CD4-positive, alpha-beta T cell treated with Interleukin-6 for 4 hours (primary cell): ENCODE results near the gene PTOV1.

Source experiments
- DNase-seq: peaks from one replicate; pipeline ENCODE4 v3.0.0-alpha.2; 2020; ENCODE audit warnings: mixed read lengths

Gene PTOV1

GRCh38 chr19:49861107-49861506, 10.1 kb downstream of the PTOV1 start:
- no peak for DNase-seq

GRCh38 chr19:49861541-49862378, 10.8 kb downstream of the PTOV1 start:
- DNase-seq = no peak

- DNase-seq = no peak
These were observed 11.7 kb downstream of the PTOV1 start for GRCh38 chr19:49862391-49863253.

DNA sequence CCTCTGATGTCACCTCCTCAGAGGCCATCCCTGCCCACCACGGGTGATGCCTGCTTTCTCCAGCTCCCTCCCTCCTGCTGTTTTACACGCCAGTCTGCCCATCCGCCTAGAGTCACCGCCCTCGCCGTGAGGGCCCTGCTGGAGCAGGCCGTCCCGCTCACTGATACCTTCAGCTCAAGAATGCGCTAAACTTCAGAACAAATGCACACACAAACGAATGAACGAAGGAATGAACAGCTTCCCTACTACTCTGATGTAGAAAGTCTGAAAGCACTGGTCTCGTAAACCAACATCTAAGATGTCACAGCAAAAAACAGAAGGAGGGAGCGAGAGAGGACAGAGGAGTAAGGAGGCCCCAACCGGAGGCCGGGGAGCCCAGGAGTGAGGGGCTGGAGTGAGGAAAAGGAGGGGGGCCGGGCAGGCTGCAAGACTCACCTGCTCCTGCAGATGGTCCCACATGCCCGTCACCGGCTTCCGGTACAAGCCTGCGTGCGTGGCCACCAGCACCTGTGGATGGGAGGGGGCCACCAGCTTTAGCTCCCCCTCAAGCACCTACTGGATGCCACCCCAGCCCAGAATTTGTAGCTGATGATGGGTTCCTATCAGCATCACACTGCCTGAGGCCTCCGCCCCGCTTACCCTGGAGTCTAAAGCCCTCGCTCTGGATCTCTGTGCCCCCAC, 12.4 kb downstream of the PTOV1 start:
- DNase-seq = no peak

- DNase-seq = no peak
These were observed 13.0 kb downstream of the PTOV1 start for GRCh38 chr19:49863935-49864320.

- no peak for DNase-seq
These were observed 13.9 kb downstream of the PTOV1 start for GRCh38 chr19:49864890-49865289.

DNA sequence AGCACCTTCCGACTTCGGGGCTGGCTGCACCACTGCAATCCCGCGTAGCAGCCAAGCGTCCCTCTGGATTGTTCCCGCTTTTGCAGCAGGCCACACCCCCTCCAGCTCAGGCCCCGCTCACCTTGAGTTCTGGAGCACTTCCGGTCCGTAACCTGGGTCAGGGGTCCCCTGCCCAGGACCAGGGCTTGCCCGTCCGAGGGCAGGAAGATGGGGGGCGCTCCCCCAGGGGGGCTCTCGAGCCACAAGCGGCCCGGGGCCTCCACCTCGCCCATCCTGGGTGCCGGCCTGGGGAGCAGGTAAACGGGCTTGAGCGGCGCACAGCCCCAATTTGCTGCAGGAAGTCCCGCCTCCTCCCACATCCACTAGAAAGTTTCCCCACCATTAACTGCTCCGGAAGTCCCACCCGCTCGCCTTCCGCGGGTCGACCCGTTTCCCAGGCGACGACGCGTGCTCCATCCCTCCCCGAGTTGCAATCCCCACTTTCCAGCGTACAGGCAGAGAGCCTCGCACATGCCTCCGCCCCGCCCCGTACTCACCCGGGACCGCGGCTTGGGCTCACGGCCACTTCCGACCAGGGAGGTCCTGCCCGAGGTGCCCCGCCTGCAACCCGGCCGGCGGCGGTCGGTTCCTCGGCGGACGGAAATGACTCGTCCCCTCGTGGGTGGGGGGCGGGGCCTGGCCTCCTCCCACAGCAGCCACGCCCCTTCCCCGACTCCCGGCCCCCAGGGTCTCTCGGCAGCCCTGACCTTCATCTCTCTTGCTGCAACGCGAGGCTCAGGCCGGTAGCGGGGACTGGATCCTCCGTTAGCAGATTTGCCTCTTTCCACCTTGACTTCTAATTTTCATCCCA, 16.2 kb downstream of the PTOV1 start, which contains the start of gene PNKP:
PNKP (minus strand) TSS at position 644 of the 850 bp plus-strand sequence; CDS start at position 272, 372 bp downstream.
- peak; percentile 91 for DNase-seq

- DNase-seq = no peak
These were observed 18.1 kb downstream of the PTOV1 start for GRCh38 chr19:49869009-49869483.

GRCh38 chr19:49869484-49870308, 18.7 kb downstream of the PTOV1 start:
- DNase-seq = peak; percentile 90

GRCh38 chr19:49870309-49870901, 19.4 kb downstream of the PTOV1 start:
- no peak for DNase-seq

- no peak for DNase-seq
These were observed 20.5 kb downstream of the PTOV1 start for GRCh38 chr19:49871349-49871985.

DNA sequence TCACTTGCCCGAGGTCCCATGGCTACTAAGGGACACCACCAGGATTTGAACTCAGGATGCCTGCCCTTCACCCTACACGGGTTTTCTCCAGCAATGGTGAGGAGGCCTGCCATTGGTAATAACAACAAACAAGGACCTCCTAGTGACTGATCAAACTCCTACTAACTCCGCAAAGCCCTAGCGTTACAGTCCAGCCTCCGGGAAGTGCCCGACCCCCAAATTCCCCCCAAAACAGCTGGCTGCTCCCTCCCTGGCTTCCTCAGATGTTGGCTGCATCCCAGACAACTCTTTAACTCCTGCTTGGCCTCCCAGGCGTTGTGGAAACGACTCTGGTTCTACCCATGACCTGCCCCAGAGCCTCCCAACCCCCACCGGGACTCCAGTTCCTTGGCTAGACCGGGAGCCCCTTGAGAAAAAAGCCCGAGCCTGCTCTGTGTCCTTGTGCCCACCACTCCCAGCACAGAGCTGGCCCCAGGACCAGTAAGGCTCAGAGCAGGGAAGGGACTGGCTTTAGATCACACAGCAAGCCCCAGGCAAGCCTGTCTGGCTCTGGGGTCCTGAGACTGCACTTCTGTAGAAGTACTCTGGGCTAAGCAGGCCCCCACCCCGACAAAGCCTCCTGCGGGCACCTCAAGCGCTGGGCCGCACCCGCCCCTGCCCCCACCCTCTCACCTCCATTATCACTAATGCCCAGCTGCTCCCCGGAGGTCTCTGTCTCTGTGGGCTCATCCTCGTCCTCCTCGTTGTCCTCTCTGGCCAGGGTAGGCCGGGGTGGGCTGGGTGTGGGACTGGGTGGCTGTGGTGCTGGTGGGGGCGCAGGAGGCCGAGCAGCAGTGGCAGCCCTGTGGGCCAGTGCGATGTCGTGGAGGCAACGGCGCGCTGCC, 21.5 kb downstream of the PTOV1 start:
- DNase-seq = no peak

DNA sequence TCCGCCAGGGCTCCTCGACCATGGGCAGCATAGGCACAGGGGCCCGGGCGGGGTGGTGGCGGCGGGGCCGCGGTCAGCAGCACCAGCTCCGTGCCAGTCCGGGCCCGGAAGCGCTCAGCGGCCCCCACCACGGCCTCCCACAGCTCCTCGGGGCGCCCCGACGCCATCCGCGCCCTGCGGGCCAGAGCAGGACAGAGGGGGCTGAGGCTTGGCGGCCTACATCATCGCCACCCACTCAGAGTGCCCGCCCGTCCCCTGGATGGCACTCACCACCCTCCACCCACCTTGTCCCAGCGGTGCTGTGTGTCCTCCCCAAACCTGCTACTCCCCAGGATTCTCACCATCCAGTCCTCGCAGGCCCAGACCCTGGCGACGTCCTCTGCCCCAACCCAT, 22.2 kb downstream of the PTOV1 start:
- DNase-seq = no peak

DNA sequence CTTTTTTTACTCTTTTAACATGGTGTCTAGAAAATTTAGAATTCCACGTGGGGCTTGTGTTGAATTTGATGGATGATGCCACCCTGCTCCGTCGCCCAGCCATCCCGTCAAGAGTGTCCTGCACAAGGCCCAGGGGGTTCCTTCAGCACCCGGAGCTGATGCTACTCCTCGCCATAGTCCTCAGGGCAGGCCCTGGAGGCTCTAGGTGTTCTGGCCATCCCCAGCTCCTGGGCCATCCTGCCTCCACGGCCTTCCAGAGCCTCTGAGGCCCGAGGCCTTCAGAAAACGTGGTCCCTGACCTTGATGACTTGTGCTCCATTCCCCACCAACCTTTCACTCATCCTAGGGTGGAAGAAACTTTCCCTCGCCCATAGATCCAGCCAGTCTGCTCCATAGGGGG, 22.9 kb downstream of the PTOV1 start:
- DNase-seq = no peak

- DNase-seq = no peak
These were observed 23.7 kb downstream of the PTOV1 start for GRCh38 chr19:49874503-49875157.

DNA sequence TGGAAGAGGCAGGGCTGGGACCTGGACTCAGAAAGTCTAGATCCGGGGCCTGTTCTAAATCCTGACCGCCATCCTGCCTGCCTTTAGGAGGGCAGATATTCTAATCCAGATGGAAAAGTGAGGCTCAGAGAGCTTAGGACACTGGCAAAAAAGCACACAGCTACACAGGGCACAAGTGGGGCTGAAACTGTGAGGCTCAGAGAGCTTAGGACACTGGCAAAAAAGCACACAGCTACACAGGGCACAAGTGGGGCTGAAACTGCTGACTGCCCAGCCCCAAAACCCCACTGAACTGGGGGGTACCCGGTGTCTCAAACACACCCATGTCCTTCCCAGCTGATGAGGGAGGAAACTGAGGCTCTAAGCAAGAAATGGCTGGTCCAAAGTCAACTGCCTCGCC, 24.2 kb downstream of the PTOV1 start:
- no peak for DNase-seq

GRCh38 chr19:49875857-49876421, 25.0 kb downstream of the PTOV1 start:
- peak; percentile 68 for DNase-seq

DNA sequence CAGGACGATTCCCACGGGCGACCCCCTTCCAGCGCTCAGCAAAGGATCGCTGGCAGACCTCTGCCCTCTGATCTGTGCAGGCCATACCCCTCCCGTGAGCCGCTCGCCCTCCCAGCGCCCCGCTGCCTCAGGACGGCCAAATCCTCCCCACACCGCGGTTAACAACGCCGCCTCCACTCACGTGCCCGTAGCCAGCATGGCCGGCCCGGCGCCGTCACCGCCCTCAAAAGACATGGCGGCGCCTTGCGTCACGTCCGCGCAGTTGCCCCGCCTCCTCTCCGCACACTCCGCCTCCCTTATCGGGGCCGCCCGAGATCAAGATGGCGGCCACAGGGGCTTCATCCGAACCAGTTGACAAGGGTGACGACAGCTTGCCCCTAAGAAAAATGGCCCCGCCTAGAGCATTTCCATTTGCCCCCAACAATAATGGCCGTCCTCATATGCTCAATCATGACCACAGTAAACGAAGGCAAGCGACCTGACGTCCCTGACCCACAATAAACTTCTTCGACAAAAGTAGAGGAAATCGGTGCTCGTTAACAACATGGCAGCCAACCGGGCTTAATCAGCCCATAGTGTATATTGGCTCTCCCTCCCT, 25.6 kb downstream of the PTOV1 start:
- peak; percentile 99 for DNase-seq
